ENCODE data around the gene CALM1.

CALM1 gene

DNA sequence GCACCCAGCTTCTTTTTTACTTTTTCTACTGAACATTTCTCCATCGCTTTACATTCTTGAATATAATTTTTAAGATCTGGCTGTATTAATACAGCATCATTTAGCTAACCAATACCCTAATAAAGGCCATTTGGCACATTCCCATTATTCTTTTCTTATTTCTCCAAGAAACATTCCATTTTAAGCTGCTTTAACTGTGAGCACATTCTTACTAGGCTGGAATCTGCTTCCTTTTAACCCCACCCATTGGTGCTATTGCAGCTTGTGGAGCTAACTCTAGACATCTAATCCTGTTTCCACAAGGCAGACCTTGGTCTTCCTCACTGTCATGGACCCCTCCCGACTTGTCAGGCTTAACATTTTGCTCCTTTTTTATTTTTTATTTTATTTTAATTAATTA, 15.2 kb downstream of the CALM1 start:
- TF ChIP-seq ZFX (IDR thresholded peaks at IDR 0.05; ENCODE audit: borderline replicate concordance) = no peak
- TF ChIP-seq, protein P1, sequence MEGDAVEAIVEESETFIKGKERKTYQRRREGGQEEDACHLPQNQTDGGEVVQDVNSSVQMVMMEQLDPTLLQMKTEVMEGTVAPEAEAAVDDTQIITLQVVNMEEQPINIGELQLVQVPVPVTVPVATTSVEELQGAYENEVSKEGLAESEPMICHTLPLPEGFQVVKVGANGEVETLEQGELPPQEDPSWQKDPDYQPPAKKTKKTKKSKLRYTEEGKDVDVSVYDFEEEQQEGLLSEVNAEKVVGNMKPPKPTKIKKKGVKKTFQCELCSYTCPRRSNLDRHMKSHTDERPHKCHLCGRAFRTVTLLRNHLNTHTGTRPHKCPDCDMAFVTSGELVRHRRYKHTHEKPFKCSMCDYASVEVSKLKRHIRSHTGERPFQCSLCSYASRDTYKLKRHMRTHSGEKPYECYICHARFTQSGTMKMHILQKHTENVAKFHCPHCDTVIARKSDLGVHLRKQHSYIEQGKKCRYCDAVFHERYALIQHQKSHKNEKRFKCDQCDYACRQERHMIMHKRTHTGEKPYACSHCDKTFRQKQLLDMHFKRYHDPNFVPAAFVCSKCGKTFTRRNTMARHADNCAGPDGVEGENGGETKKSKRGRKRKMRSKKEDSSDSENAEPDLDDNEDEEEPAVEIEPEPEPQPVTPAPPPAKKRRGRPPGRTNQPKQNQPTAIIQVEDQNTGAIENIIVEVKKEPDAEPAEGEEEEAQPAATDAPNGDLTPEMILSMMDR (IDR thresholded peaks at IDR 0.05) = no peak
- H3K27ac ChIP-seq = no peak overlapping the region

DNA sequence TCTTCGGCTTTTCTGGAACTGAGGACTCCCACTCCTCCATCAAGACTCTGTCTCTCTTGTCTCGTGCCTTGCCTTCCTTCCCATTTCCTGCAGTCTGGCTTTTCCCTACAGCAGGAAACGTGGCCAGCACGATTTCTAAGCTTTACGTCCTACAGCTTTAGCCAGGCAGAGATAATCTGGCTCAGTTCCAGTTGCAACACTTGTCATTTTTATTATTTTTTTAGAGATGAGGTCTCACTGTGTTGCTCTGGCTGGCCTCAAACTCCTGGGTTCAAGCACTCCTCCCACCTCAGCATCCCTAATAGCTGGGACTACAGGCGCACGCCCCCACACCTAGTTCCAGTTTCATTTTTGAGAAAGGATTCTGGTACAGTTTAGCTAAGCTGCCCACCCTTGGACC, 19.9 kb downstream of the CALM1 start:
- no peak for TF ChIP-seq ZFX (IDR thresholded peaks at IDR 0.05; ENCODE audit: borderline replicate concordance)
- TF ChIP-seq, protein P1 (IDR thresholded peaks at IDR 0.05) = no peak
- H3K27ac ChIP-seq = no peak overlapping the region

- H3K27ac ChIP-seq = no peak overlapping the region
- TF ChIP-seq, protein P1 (IDR thresholded peaks at IDR 0.05) = no peak
- no peak for TF ChIP-seq ZFX (IDR thresholded peaks at IDR 0.05; ENCODE audit: borderline replicate concordance)
These were observed 21.2 kb downstream of the CALM1 start for GRCh38 chr14:90418053-90418452.

DNA sequence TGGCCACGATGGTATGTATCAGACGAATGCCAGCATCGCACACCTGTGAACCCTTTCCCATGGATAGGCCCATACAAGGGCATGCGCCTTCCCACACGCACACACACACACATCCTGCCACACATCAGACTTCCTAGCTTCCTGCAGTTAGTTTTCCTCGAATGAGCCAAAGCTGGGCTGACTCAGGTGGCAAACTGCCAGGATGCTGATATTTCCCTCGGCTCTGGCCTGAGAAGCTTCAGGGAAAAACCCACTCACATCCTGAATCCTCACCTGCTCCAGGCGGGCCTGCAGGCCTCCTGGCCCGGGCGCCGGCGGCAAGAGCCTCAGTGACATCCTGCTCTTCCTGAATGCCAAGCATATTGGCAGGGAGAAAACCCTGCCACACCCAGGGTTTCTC, 22.4 kb downstream of the CALM1 start:
- TF ChIP-seq ZFX (IDR thresholded peaks at IDR 0.05; ENCODE audit: borderline replicate concordance) = no peak
- TF ChIP-seq, protein P1 (IDR thresholded peaks at IDR 0.05) = no peak
- no peak overlapping the region for H3K27ac ChIP-seq

DNA sequence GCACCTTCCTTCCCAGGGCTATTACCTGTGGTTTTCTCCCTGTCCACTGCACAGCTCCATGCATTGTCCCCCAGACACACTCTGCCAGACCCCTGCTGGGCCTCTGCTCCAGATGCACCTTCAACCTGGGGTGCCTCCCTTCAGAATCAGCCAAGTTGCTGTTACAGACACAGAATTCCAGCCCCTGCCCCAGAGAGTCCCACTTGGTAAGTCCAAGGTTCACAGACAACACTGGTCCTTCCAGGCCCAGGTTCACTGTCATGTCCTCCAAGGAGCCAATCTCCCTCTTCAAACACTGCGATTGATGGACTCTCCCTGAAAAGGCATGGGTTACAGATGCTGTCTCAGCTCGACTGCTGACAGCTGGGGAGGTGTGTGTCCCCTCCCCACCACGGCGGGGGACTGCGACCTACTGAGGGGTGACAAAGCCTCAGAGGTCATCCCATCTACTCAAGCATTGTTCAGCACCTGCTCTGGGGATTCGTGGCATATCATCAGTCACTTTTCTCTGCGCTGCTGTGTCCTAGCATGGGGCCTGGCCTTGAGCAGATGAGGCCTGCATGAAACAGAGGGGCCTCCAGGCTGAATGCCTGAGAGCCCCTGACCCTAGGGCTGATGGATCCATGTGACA, 24.3 kb downstream of the CALM1 start:
- no peak overlapping the region for H3K27ac ChIP-seq
- TF ChIP-seq, protein P1 (IDR thresholded peaks at IDR 0.05) = no peak
- no peak for TF ChIP-seq ZFX (IDR thresholded peaks at IDR 0.05; ENCODE audit: borderline replicate concordance)

- TF ChIP-seq, protein P1 (IDR thresholded peaks at IDR 0.05) = no peak
- TF ChIP-seq ZFX (IDR thresholded peaks at IDR 0.05; ENCODE audit: borderline replicate concordance) = no peak
- no peak overlapping the region for H3K27ac ChIP-seq
These were observed 24.8 kb downstream of the CALM1 start for GRCh38 chr14:90421632-90422020.

- TF ChIP-seq, protein P1 (IDR thresholded peaks at IDR 0.05) = no peak
- no peak for TF ChIP-seq ZFX (IDR thresholded peaks at IDR 0.05; ENCODE audit: borderline replicate concordance)
- no peak overlapping the region for H3K27ac ChIP-seq
These were observed 26.3 kb downstream of the CALM1 start for GRCh38 chr14:90423166-90423565.
